WTC11 (cell line): Measurements from ENCODE around the gene ITSN1. TPM values are rescaled to one million over a fixed set of nuclear protein-coding genes. Genes with fewer than 3 reads are reported as not detected.

Experiments used
- ATAC-seq: fragments of 200-7000 bp; cut with Tn5 transposase; 2 replicates; pipeline ENCODE4 v1.10.0; 2021; ENCODE audit warnings: mild to moderate bottlenecking, moderate library complexity
- CTCF ChIA-PET: fragments of 300-600 bp; sonication (Branson Sonifier 250); formaldehyde crosslinking; loops from one replicate; lab custom pipeline; 2021; ENCODE audit warnings: antibody characterized with exemption; lab: Charles Lee
- POLR2A ChIA-PET: fragments of 350-600 bp; sonication (Branson Sonifier 250); formaldehyde crosslinking; loops from one replicate; lab custom pipeline; 2021; ENCODE audit warnings: antibody characterized with exemption; lab: Charles Lee
- DNase-seq: peaks from one replicate; pipeline ENCODE4 v3.0.0; 2021; ENCODE audit warnings: low spot score
- H3K27ac Mint-ChIP-seq: 2 replicates; pipeline ENCODE4 v1.8.0; 2021; ENCODE audit warnings: mixed read lengths
- H3K27me3 Mint-ChIP-seq: 2 replicates; pipeline ENCODE4 v1.8.0; 2021; ENCODE audit warnings: low read depth, mild to moderate bottlenecking, moderate library complexity, mixed read lengths
- H3K36me3 Mint-ChIP-seq: 2 replicates; pipeline ENCODE4 v1.8.0; 2021; ENCODE audit warnings: mixed read lengths
- H3K4me1 Mint-ChIP-seq: 2 replicates; pipeline ENCODE4 v1.8.0; 2022; ENCODE audit warnings: mixed read lengths
- H3K4me3 Mint-ChIP-seq: 2 replicates; pipeline ENCODE4 v1.8.0; 2021; ENCODE audit warnings: mild to moderate bottlenecking, moderate library complexity, mixed read lengths
- H3K9me3 Mint-ChIP-seq: 2 replicates; pipeline ENCODE4 v1.8.0; 2021; ENCODE audit warnings: mixed read lengths
- FOXP1 ChIP-seq: sonication (generic); formaldehyde crosslinking; IDR thresholded peaks from 2 replicates; pipeline ENCODE4 v1.8.0; 2022; ENCODE audit warnings: missing genetic modification reagents, mild to moderate bottlenecking, moderate library complexity, borderline replicate concordance
- GRHL2 ChIP-seq: fragments of 250-450 bp; sonication (Bioruptor Pico); IDR thresholded peaks from 2 replicates; pipeline ENCODE4 v1.8.0; 2022; ENCODE audit warnings: mild to moderate bottlenecking, moderate library complexity; ENCODE audit not compliant: insufficient replicate concordance, severe bottlenecking
- IRF2 ChIP-seq: sonication (generic); formaldehyde crosslinking; IDR thresholded peaks from 2 replicates; pipeline ENCODE4 v1.8.0; 2022; ENCODE audit warnings: low read depth, missing genetic modification reagents, borderline replicate concordance
- KAT7 ChIP-seq: sonication (generic); formaldehyde crosslinking; IDR thresholded peaks from 2 replicates; pipeline ENCODE4 v1.8.1; 2023; ENCODE audit warnings: missing genetic modification reagents, mild to moderate bottlenecking, borderline replicate concordance
- MYBL2 ChIP-seq: sonication (generic); formaldehyde crosslinking; IDR thresholded peaks from 2 replicates; pipeline ENCODE4 v1.8.1; 2023; ENCODE audit warnings: mild to moderate bottlenecking, moderate library complexity, missing genetic modification reagents
- SP1 ChIP-seq: sonication (generic); formaldehyde crosslinking; conservative IDR thresholded peaks from 2 replicates; pipeline ENCODE4 v1.8.1; 2022; ENCODE audit warnings: missing genetic modification reagents
- TEAD4 ChIP-seq: sonication (generic); formaldehyde crosslinking; IDR thresholded peaks from 2 replicates; pipeline ENCODE4 v1.8.0; 2022; ENCODE audit warnings: mild to moderate bottlenecking, missing genetic modification reagents
- ZNF219 ChIP-seq: sonication (generic); formaldehyde crosslinking; IDR thresholded peaks from 2 replicates; pipeline ENCODE4 v1.8.0; 2023; ENCODE audit warnings: missing genetic modification reagents, mild to moderate bottlenecking, borderline replicate concordance
- ZNF317 ChIP-seq: sonication (generic); formaldehyde crosslinking; IDR thresholded peaks from 2 replicates; pipeline ENCODE4 v1.8.1; 2023; ENCODE audit warnings: low read depth, mild to moderate bottlenecking, moderate library complexity, missing genetic modification reagents, borderline replicate concordance
- total RNA-seq: library from RNA; stranded (reverse); gene quantifications from 3 replicates; pipeline ENCODE4 v1.2.3, GENCODE V29; 2021
- TF ChIP-seq, protein P1 (sequence below): sonication (generic); formaldehyde crosslinking; IDR thresholded peaks from 2 replicates; pipeline ENCODE4 v1.8.0; 2023; ENCODE audit warnings: mild to moderate bottlenecking, missing genetic modification reagents
- TF ChIP-seq, protein P2 (sequence below): sonication (generic); formaldehyde crosslinking; IDR thresholded peaks from 2 replicates; pipeline ENCODE4 v1.8.0; 2022; ENCODE audit warnings: missing genetic modification reagents
- TF ChIP-seq, protein P3 (sequence below): fragments of 250-450 bp; sonication (Bioruptor Pico); IDR thresholded peaks from 2 replicates; pipeline ENCODE4 v1.9.0; 2021; ENCODE audit warnings: moderate library complexity, mild to moderate bottlenecking, inconsistent platforms, borderline replicate concordance
- TF ChIP-seq, protein P4 (sequence below): sonication (generic); formaldehyde crosslinking; IDR thresholded peaks from 2 replicates; pipeline ENCODE4 v1.8.0; 2022; ENCODE audit warnings: mild to moderate bottlenecking, missing genetic modification reagents
- TF ChIP-seq, protein P5 (sequence below): sonication (generic); formaldehyde crosslinking; IDR thresholded peaks from 2 replicates; pipeline ENCODE4 v1.8.0; 2022; ENCODE audit warnings: mild to moderate bottlenecking, missing genetic modification reagents
- TF ChIP-seq, protein P6 (sequence below): sonication (generic); formaldehyde crosslinking; IDR thresholded peaks from 2 replicates; pipeline ENCODE4 v1.8.1; 2023; ENCODE audit warnings: mild to moderate bottlenecking, missing genetic modification reagents, moderate library complexity
- TF ChIP-seq, protein P7 (sequence below): sonication (generic); formaldehyde crosslinking; conservative IDR thresholded peaks from 2 replicates; pipeline ENCODE4 v1.8.1; 2023; ENCODE audit warnings: mild to moderate bottlenecking, low read depth, missing genetic modification reagents, moderate library complexity
- TF ChIP-seq, protein P8 (sequence below): fragments of 250-450 bp; sonication (Bioruptor Pico); IDR thresholded peaks from 2 replicates; pipeline ENCODE4 v2.1.2; 2022; ENCODE audit warnings: mild to moderate bottlenecking, moderate library complexity

The ITSN1 gene
- total RNA-seq, 1 experiment from 2014 or later: 69.6 TPM

DNA sequence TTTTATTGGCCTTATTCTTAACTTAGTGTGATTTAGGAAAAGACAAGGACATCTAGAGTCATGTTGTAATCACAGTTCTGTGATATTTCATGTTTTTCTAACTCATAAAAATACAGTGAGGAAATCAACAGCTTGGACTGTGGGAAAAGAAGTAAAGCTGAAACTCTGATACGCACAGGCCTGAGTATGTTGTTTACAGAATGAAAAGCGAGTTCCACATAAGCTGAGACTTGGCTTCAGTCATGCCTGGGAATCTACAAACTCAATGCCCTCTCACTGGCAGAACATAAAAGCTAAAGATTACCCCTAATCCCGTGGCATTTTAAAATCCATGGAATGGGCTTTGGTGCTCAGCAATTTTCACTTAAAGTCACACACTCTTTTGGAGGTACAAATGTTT lies 296.9 kb downstream of the ITSN1 start (continued):
- TF ChIP-seq, protein P1, sequence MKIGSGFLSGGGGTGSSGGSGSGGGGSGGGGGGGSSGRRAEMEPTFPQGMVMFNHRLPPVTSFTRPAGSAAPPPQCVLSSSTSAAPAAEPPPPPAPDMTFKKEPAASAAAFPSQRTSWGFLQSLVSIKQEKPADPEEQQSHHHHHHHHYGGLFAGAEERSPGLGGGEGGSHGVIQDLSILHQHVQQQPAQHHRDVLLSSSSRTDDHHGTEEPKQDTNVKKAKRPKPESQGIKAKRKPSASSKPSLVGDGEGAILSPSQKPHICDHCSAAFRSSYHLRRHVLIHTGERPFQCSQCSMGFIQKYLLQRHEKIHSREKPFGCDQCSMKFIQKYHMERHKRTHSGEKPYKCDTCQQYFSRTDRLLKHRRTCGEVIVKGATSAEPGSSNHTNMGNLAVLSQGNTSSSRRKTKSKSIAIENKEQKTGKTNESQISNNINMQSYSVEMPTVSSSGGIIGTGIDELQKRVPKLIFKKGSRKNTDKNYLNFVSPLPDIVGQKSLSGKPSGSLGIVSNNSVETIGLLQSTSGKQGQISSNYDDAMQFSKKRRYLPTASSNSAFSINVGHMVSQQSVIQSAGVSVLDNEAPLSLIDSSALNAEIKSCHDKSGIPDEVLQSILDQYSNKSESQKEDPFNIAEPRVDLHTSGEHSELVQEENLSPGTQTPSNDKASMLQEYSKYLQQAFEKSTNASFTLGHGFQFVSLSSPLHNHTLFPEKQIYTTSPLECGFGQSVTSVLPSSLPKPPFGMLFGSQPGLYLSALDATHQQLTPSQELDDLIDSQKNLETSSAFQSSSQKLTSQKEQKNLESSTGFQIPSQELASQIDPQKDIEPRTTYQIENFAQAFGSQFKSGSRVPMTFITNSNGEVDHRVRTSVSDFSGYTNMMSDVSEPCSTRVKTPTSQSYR (CRISPR knock-in tag): no peak
- TF ChIP-seq, protein P2, sequence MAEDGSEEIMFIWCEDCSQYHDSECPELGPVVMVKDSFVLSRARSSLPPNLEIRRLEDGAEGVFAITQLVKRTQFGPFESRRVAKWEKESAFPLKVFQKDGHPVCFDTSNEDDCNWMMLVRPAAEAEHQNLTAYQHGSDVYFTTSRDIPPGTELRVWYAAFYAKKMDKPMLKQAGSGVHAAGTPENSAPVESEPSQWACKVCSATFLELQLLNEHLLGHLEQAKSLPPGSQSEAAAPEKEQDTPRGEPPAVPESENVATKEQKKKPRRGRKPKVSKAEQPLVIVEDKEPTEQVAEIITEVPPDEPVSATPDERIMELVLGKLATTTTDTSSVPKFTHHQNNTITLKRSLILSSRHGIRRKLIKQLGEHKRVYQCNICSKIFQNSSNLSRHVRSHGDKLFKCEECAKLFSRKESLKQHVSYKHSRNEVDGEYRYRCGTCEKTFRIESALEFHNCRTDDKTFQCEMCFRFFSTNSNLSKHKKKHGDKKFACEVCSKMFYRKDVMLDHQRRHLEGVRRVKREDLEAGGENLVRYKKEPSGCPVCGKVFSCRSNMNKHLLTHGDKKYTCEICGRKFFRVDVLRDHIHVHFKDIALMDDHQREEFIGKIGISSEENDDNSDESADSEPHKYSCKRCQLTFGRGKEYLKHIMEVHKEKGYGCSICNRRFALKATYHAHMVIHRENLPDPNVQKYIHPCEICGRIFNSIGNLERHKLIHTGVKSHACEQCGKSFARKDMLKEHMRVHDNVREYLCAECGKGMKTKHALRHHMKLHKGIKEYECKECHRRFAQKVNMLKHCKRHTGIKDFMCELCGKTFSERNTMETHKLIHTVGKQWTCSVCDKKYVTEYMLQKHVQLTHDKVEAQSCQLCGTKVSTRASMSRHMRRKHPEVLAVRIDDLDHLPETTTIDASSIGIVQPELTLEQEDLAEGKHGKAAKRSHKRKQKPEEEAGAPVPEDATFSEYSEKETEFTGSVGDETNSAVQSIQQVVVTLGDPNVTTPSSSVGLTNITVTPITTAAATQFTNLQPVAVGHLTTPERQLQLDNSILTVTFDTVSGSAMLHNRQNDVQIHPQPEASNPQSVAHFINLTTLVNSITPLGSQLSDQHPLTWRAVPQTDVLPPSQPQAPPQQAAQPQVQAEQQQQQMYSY: no peak
- no peak for TF ChIP-seq FOXP1 (CRISPR knock-in tag)
- no peak for TF ChIP-seq ZNF317
- TF ChIP-seq, protein P3, sequence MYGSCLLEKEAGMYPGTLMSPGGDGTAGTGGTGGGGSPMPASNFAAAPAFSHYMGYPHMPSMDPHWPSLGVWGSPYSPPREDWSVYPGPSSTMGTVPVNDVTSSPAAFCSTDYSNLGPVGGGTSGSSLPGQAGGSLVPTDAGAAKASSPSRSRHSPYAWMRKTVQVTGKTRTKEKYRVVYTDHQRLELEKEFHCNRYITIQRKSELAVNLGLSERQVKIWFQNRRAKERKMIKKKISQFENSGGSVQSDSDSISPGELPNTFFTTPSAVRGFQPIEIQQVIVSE (CRISPR knock-in tag): no peak
- no peak for TF ChIP-seq GRHL2 (CRISPR knock-in tag)
- TF ChIP-seq, protein P4, sequence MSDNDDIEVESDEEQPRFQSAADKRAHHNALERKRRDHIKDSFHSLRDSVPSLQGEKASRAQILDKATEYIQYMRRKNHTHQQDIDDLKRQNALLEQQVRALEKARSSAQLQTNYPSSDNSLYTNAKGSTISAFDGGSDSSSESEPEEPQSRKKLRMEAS (CRISPR knock-in tag): no peak

DNA sequence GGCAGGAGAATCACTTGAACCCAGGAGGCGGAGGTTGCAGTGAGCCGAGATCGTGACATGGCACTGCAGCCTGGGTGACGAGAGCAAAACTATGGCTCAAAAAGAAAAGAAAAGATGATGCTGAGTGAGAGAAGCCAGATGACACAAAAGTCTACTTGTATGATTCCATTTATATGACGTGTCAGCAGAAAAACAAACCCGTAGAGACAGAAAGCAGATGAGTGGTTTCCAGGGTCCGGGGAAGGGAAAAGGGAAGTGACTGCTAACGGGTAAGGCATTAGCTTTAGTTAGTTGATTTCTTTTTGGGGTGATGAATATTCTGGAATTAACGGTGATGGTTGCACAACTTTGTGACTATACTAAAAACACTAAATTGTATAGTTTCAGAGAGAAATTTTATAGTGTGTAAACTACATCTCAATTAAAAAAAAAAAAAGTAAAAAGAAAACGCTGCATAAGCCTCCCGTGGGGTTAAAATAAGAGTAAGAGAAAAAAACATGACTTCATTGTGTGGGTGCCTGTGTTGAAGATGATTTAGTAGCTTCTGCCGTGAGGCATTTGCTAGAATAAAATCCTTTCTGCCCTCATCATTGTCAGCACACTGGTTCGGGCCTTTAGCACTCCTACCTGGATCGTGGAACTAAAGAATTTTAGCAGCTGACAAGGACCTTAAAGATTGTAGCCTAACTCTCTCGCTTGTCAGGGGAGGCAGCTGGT lies 298.0 kb downstream of the ITSN1 start:
- H3K4me3 Mint-ChIP-seq: no peak overlapping the region
- H3K27me3 Mint-ChIP-seq: no peaks in the 10 kb centered on the region; the same call in 1 of the 2 replicates
- H3K4me1 Mint-ChIP-seq: peaks cover 24% of the 10 kb centered on the region
- ATAC-seq (no peak), DNase-seq (no peak)
- ChIA-PET POLR2A (interaction anchor here (0.9 kb wide), 1 partner anchor 132 kb away, joined by 4 read pairs; no protein-coding TSS in a partner anchor), CTCF (interaction anchor here (1.0 kb wide), 1 partner anchor 16 kb away, joined by 3 read pairs; no protein-coding TSS in a partner anchor)
- H3K9me3 Mint-ChIP-seq: peaks cover 12% of the 10 kb centered on the region
- TF ChIP-seq MYBL2 (CRISPR knock-in tag): no peak
- no peak for TF ChIP-seq IRF2
- H3K36me3 Mint-ChIP-seq: peaks cover 22% of the 10 kb centered on the region
- H3K27ac Mint-ChIP-seq: no peak overlapping the region

DNA sequence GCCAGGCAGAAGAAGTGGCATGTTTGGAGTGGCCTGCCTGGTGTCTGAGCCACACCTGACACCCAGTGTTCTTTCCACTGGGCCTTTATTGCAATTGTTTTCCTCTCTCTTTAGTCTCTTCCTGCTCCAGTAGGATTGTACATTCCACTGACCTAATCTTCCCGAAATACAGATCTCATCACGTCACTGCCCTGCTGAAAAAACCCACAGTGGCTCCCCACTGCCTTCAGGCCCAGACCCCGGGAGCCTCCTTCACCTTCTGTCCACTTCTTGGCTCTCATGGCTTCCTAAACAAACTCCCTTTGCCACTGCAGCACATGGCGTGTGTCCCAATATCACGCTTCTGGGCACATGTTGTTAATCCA lies 298.6 kb downstream of the ITSN1 start:
- H3K4me3 Mint-ChIP-seq: no peak overlapping the region
- TF ChIP-seq, protein P5, sequence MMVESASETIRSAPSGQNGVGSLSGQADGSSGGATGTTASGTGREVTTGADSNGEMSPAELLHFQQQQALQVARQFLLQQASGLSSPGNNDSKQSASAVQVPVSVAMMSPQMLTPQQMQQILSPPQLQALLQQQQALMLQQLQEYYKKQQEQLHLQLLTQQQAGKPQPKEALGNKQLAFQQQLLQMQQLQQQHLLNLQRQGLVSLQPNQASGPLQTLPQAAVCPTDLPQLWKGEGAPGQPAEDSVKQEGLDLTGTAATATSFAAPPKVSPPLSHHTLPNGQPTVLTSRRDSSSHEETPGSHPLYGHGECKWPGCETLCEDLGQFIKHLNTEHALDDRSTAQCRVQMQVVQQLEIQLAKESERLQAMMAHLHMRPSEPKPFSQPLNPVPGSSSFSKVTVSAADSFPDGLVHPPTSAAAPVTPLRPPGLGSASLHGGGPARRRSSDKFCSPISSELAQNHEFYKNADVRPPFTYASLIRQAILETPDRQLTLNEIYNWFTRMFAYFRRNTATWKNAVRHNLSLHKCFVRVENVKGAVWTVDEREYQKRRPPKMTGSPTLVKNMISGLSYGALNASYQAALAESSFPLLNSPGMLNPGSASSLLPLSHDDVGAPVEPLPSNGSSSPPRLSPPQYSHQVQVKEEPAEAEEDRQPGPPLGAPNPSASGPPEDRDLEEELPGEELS (CRISPR knock-in tag): no peak
- TF ChIP-seq ZNF219: no peak
- TF ChIP-seq SP1 (CRISPR knock-in tag): no peak
- TF ChIP-seq, protein P6, sequence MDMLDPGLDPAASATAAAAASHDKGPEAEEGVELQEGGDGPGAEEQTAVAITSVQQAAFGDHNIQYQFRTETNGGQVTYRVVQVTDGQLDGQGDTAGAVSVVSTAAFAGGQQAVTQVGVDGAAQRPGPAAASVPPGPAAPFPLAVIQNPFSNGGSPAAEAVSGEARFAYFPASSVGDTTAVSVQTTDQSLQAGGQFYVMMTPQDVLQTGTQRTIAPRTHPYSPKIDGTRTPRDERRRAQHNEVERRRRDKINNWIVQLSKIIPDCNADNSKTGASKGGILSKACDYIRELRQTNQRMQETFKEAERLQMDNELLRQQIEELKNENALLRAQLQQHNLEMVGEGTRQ (CRISPR knock-in tag): no peak
- TF ChIP-seq, protein P7, sequence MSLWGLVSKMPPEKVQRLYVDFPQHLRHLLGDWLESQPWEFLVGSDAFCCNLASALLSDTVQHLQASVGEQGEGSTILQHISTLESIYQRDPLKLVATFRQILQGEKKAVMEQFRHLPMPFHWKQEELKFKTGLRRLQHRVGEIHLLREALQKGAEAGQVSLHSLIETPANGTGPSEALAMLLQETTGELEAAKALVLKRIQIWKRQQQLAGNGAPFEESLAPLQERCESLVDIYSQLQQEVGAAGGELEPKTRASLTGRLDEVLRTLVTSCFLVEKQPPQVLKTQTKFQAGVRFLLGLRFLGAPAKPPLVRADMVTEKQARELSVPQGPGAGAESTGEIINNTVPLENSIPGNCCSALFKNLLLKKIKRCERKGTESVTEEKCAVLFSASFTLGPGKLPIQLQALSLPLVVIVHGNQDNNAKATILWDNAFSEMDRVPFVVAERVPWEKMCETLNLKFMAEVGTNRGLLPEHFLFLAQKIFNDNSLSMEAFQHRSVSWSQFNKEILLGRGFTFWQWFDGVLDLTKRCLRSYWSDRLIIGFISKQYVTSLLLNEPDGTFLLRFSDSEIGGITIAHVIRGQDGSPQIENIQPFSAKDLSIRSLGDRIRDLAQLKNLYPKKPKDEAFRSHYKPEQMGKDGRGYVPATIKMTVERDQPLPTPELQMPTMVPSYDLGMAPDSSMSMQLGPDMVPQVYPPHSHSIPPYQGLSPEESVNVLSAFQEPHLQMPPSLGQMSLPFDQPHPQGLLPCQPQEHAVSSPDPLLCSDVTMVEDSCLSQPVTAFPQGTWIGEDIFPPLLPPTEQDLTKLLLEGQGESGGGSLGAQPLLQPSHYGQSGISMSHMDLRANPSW (CRISPR knock-in tag): no peak
- TF ChIP-seq KAT7 (CRISPR knock-in tag): no peak
- TF ChIP-seq TEAD4 (CRISPR knock-in tag): no peak
- TF ChIP-seq, protein P8, sequence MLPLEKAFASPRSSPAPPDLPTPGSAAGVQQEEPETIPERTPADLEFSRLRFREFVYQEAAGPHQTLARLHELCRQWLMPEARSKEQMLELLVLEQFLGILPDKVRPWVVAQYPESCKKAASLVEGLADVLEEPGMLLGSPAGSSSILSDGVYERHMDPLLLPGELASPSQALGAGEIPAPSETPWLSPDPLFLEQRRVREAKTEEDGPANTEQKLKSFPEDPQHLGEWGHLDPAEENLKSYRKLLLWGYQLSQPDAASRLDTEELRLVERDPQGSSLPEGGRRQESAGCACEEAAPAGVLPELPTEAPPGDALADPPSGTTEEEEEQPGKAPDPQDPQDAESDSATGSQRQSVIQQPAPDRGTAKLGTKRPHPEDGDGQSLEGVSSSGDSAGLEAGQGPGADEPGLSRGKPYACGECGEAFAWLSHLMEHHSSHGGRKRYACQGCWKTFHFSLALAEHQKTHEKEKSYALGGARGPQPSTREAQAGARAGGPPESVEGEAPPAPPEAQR: no peak

More for the DNA sequence above, 298.6 kb downstream of the ITSN1 start:
- DNase-seq: no peak
- ChIA-PET CTCF (interaction anchor here (1.0 kb wide), 1 partner anchor 17 kb away, joined by 3 read pairs; no protein-coding TSS in a partner anchor), POLR2A (interaction anchor here (0.9 kb wide), 1 partner anchor 132 kb away, joined by 4 read pairs; no protein-coding TSS in a partner anchor)
- Mint-ChIP-seq H3K27ac (no peak overlapping the region), H3K4me1 (peaks cover 18% of the 10 kb centered on the region), H3K9me3 (peaks cover 12% of the 10 kb centered on the region), H3K36me3 (peaks cover 20% of the 10 kb centered on the region), H3K27me3 (no peaks in the 10 kb centered on the region; the same call in 1 of the 2 replicates)
- ATAC-seq: no peak
